Right lobe of liver (tissue), 6 donors: ENCODE results near the gene TGFBR2. TPM values are rescaled to one million over a fixed set of nuclear protein-coding genes. Genes with fewer than 3 reads are reported as not detected.

Experiments
- ATAC-seq, 4 donors: fragments of 200-7000 bp; cut with Tn5 transposase; one replicate each; pipeline ENCODE4 v1.9.1; 2020; ENCODE audit warnings: mild to moderate bottlenecking in 4 of 4, moderate library complexity in 4 of 4
- DNase-seq, 3 donors: peaks; one replicate each; pipeline ENCODE4 v3.0.0-alpha.2; 2020
- H3K27ac ChIP-seq, 3 donors: fragments of 200-600 bp; one replicate each; pipeline ENCODE4 v1.8.0; 2022
- H3K27me3 ChIP-seq, 2 donors: fragments of 200-600 bp; one replicate each; pipeline ENCODE4 v1.8.0; 2022
- H3K36me3 ChIP-seq, 4 donors: fragments of 200-600 bp; sonication (generic) in 1 of 4; one replicate each; pipeline versions ENCODE4 v1.5.1 to v1.8.0; 2017 to 2022; ENCODE audit warnings: control low read depth in 1 of 4
- H3K4me1 ChIP-seq, 4 donors: fragments of 200-600 bp; sonication (generic) in 1 of 4; one replicate each; pipeline versions ENCODE4 v1.5.1 to v1.8.0; 2017 to 2022; ENCODE audit warnings: control low read depth in 1 of 4
- H3K4me3 ChIP-seq, 3 donors: fragments of 200-600 bp; one replicate each; pipeline ENCODE4 v1.8.0; 2022
- H3K9me3 ChIP-seq, 4 donors: fragments of 200-600 bp; sonication (generic) in 1 of 4; one replicate each; pipeline versions ENCODE4 v1.5.1 to v1.8.0; 2017 to 2022; ENCODE audit warnings: control low read depth in 1 of 4
- CTCF ChIP-seq, 4 donors: fragments of 200-600 bp in 3 of 4; fragments of 450-650 bp in 1 of 4; IDR thresholded peaks; one replicate each; pipeline versions ENCODE4 v1.5.1 to v1.8.0; 2016 to 2022; ENCODE audit warnings: antibody characterized with exemption in 4 of 4, mild to moderate bottlenecking in 2 of 4
- POLR2A ChIP-seq: fragments of 450-650 bp; IDR thresholded peaks from one replicate; pipeline ENCODE4 v1.6.1; 2017; ENCODE audit warnings: antibody characterized with exemption, mild to moderate bottlenecking
- WGBS: methylation state at CpG from one replicate; pipeline ENCODE4 v1.1.6; 2018; ENCODE audit warnings: low coverage, low lambda C conversion rate; ENCODE audit not compliant: insufficient coverage; ENCODE audit errors: missing lambda C conversion rate; 5-methylcytosine and 5-hydroxymethylcytosine counted together
- intact Hi-C, 2 donors: fragments of 100-400 bp; cut with DNase I; formaldehyde crosslinking; loops; one replicate each; pipeline versions ENCODE4 v1.11.2 to v1.14.1; 2022
- total RNA-seq, 6 experiments: library from RNA; depleted of rRNA in 2 of 6; stranded (reverse); fragments of >200 nt in 2 of 6; fragmentation: NEBNext Ultra II Directional in 3 of 6; extraction: Animal tissue kit (Norgen Biotek cat#: 25700) in 3 of 6; gene quantifications; one replicate each; pipeline versions ENCODE4 v1.1.0 to v1.2.4, GENCODE V29; 2016 to 2023
- donor health status: DM: no; HTN: yes; CAD: no.
- donor health status: DM: no; HTN: no; CAD: no.
- donor health status: DM: no; HTN: no; CAD: no.
- donor health status: DM: no; HTN: yes; CAD: no.
- donor health status: DM: no; HTN: yes; CAD: no.

The TGFBR2 gene
- total RNA-seq, 6 experiments from 2014 or later, result 24.9 to 52.6 (median 45.5) TPM

GRCh38 chr3:30628205-30628900 is 22.0 kb downstream of the TGFBR2 start:
- intact Hi-C loops, result no loop called here
- no peak for ATAC-seq
- no peak overlapping the region for H3K4me3 ChIP-seq
- peaks cover 0 to 65% (median 23%) of the 10 kb centered on the region in 4 donors for H3K4me1 ChIP-seq
- H3K36me3 ChIP-seq, result peaks cover 0 to 2% (median 0%) of the 10 kb centered on the region in 4 donors
- TF ChIP-seq POLR2A (no peak), CTCF (IDR thresholded peaks at IDR 0.05) (no peak)
- no peaks in the 10 kb centered on the region for H3K9me3 ChIP-seq
- DNase-seq, result no peak
- H3K27ac ChIP-seq, result peak overlapping the region; percentile 16 to 92 (median 27)
- no peaks in the 10 kb centered on the region for H3K27me3 ChIP-seq
- WGBS, result 65% methylated on average over 4 of the region's 4 CpGs

GRCh38 chr3:30628901-30629590 is 22.6 kb downstream of the TGFBR2 start:
- Histone ChIP-seq H3K36me3 (no peaks in the 10 kb centered on the region), H3K27me3 (no peaks in the 10 kb centered on the region), H3K9me3 (no peaks in the 10 kb centered on the region), H3K4me1 (peaks cover 0 to 65% (median 23%) of the 10 kb centered on the region in 4 donors), H3K4me3 (no peak overlapping the region), H3K27ac (peak overlapping the region; percentile 6 to 92 (median 27))
- DNase-seq (no peak), ATAC-seq (peak in 3 of 4 donors; percentile 12 to 25 (median 17))
- 83% methylated on average over 5 of the region's 5 CpGs for WGBS
- intact Hi-C loops, result no loop called here
- TF ChIP-seq CTCF (IDR thresholded peaks at IDR 0.05) (peak in 3 of 4 donors; percentile 10 to 14 (median 13)), POLR2A (no peak)

- Histone ChIP-seq H3K27me3 (no peaks in the 10 kb centered on the region), H3K36me3 (no peaks in the 10 kb centered on the region), H3K4me3 (no peak overlapping the region), H3K9me3 (no peaks in the 10 kb centered on the region), H3K4me1 (peaks cover 0 to 65% (median 23%) of the 10 kb centered on the region in 4 donors), H3K27ac (peak overlapping the region; percentile 16 to 92 (median 53))
- 58% methylated on average over 6 of the region's 6 CpGs for WGBS
- ATAC-seq, result peak in 1 of 4 donors; percentile 25
- intact Hi-C loops, result no loop called here
- no peak for DNase-seq
- no peak for TF ChIP-seq CTCF (IDR thresholded peaks at IDR 0.05)
Measured at GRCh38 chr3:30629746-30630145, 23.3 kb downstream of the TGFBR2 start.

- Histone ChIP-seq H3K27me3 (no peaks in the 10 kb centered on the region), H3K36me3 (no peaks in the 10 kb centered on the region), H3K4me3 (no peak overlapping the region), H3K27ac (peak overlapping the region; percentile 8 to 92 (median 53)), H3K9me3 (no peaks in the 10 kb centered on the region), H3K4me1 (peaks cover 0 to 67% (median 18%) of the 10 kb centered on the region in 4 donors)
- ATAC-seq (no peak), DNase-seq (no peak)
- 85% methylated on average over 2 of the region's 2 CpGs for WGBS
- intact Hi-C loops, result no loop called here
- TF ChIP-seq CTCF (IDR thresholded peaks at IDR 0.05) (no peak), POLR2A (no peak)
Measured at GRCh38 chr3:30630238-30631030, 24.0 kb downstream of the TGFBR2 start.
